Measurements from ENCODE around the gene ARL13B.
"Not testable (repeated sequence)": the region's sequence is repeated elsewhere in the genome, so short reads cannot be mapped to it uniquely, and the experiment has no call there.

Gene ARL13B

GRCh38 chr3:94062513-94063404 lies 82.8 kb downstream of the ARL13B start, which contains the start of the genes DHFR2 and NSUN3:
Gene DHFR2 (minus strand): TSS chr3:94062916. CDS start chr3:94061511, 1,405 bp downstream.
Gene NSUN3 (plus strand): TSS chr3:94063061. CDS start chr3:94063127, 66 bp downstream.
- Mint-ChIP-seq H3K4me3 (peak within 1 kb of the TSS; percentile 94), H3K36me3 (ENCODE audit: low read depth) (peaks cover 50% of the 10 kb centered on the region), H3K27ac (peak within 1 kb of the TSS; percentile 100), H3K27me3 (no peaks in the 10 kb centered on the region), H3K9me3 (peaks cover 11% of the 10 kb centered on the region), H3K4me1 (ENCODE audit: low read depth) (peaks cover 42% of the 10 kb centered on the region)
- intact Hi-C loops (cut with micrococcal nuclease) = loop anchor here (1.0 kb wide), 1 partner anchor 82 kb away; the partner anchor contains the start of gene ARL13B

- H3K9me3 Mint-ChIP-seq = peaks cover 11% of the 10 kb centered on the region
Observed at GRCh38 chr3:94063496-94064119, 83.7 kb downstream of the ARL13B start.

GRCh38 chr3:94064243-94064860 lies 84.4 kb downstream of the ARL13B start:
- intact Hi-C loops (cut with micrococcal nuclease) = no loop called here
- Mint-ChIP-seq H3K36me3 (ENCODE audit: low read depth) (peaks cover 51% of the 10 kb centered on the region), H3K27me3 (no peaks in the 10 kb centered on the region), H3K4me3 (peak overlapping the region; percentile 94), H3K4me1 (ENCODE audit: low read depth) (peaks cover 42% of the 10 kb centered on the region), H3K9me3 (peaks cover 11% of the 10 kb centered on the region), H3K27ac (peak overlapping the region; percentile 100)

More at GRCh38 chr3:94063496-94064119, 83.7 kb downstream of the ARL13B start:
- Mint-ChIP-seq H3K27ac (peak overlapping the region; percentile 100), H3K4me1 (ENCODE audit: low read depth) (peaks cover 42% of the 10 kb centered on the region), H3K36me3 (ENCODE audit: low read depth) (peaks cover 55% of the 10 kb centered on the region), H3K4me3 (peak overlapping the region; percentile 94), H3K27me3 (no peaks in the 10 kb centered on the region)
- intact Hi-C loops (cut with micrococcal nuclease) = no loop called here

DNA sequence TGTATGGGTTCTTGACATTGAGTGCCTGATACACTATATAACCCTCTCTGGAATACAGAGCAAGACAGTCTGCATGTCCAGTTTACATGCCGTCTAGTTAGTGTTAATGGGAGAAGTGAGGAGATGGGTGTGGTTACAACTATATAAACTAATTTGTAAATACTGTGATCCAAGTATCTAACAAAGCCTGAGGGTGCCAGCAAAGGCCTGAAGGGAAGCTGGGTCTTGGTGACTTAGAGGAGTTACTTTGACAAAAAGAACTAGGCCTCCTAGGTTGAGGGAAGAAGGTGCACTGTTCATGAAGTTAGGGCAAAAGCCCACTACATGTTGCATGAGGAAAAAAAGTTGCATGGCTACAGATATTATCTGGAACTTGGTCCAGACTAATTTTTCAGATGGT lies 85.2 kb downstream of the ARL13B start:
- peaks cover 42% of the 10 kb centered on the region for H3K4me1 Mint-ChIP-seq (ENCODE audit: low read depth)
- H3K9me3 Mint-ChIP-seq = peaks cover 11% of the 10 kb centered on the region
- H3K36me3 Mint-ChIP-seq (ENCODE audit: low read depth) = peaks cover 46% of the 10 kb centered on the region
- no peaks in the 10 kb centered on the region for H3K27me3 Mint-ChIP-seq
- peak overlapping the region; percentile 40 for H3K4me3 Mint-ChIP-seq
- intact Hi-C loops (cut with micrococcal nuclease) = no loop called here
- peak overlapping the region; percentile 100 for H3K27ac Mint-ChIP-seq

DNA sequence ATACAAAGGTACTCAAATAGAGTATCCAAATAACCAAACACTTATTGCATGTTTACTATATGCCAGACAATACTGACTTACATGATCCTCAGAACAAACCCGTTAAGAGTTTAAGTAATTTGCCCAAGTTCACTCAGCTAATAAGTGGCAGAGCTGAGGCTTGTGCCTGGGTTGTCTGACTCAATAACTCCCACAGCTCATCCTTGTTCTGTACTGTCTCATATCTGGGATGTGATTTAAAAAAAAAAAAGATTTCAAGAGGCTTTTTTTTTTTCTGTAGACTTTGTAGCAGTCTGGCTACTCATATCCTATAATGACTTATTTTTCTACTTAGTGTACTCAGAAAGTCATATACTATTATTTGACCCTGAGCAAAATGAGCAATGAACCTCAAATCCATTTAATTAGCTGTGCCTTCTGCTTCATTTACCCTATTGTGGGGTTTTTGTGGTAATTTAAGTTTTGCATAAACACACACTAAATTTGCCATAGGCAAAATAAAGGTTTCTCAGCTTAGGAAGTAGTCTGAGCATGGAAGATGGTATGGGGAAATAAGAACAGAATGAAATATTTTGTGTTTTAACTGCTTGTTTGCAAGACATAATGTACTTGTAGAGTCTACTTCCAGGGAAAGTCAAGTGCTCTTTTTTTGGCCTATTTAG lies 86.0 kb downstream of the ARL13B start:
- no peak overlapping the region for H3K4me3 Mint-ChIP-seq
- no peak overlapping the region for H3K27ac Mint-ChIP-seq
- H3K4me1 Mint-ChIP-seq (ENCODE audit: low read depth) = peaks cover 42% of the 10 kb centered on the region
- H3K9me3 Mint-ChIP-seq = peaks cover 11% of the 10 kb centered on the region
- peaks cover 44% of the 10 kb centered on the region for H3K36me3 Mint-ChIP-seq (ENCODE audit: low read depth)
- no peaks in the 10 kb centered on the region for H3K27me3 Mint-ChIP-seq
- intact Hi-C loops (cut with micrococcal nuclease) = no loop called here

DNA sequence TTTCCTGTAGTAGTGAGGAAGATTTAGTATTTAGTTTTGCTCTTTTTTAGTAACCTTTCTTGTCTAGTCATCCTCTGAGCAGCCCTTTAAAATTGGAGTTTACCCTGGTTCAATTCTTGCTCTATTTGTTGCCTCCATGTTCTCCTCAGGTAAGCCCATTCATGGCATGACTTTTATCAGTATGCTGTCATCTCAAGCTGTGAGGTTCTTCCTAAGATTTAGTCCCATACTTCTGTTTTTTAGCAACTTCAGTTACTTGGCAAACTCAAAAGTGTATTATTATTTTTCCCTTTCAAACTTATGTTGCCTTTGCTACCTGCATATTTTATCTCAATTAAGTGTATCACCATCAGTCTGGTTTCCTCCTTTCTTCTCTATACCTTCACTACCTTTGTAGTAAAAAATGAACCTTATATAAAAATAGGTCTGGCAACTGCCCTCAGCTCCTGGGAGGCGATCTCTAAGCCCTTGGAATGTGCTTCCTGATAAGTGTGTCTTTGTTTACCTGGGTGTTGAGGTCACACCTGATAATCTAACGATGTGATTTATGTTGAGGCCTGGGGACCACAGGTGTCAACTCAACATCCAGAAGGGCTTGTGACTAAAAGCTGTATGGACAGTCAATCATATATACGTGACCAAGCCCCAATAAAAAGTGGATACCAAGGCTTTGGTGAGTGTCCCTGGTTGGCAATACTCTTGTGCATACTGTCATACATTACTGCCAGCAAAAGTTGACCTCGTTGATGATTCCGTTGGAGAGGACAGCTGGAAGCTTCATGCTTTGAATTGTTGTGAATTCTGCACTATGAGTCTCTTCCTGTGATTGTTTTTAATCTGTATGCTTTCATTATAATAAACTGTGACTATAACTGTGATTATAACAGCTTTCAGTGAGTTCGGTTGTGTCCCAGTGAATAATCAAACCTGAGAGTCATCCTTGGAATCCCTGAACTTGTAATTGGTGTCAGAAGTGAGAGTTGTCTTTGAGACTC lies 86.8 kb downstream of the ARL13B start:
- Mint-ChIP-seq H3K27me3 (no peaks in the 10 kb centered on the region), H3K4me1 (ENCODE audit: low read depth) (peaks cover 42% of the 10 kb centered on the region), H3K36me3 (ENCODE audit: low read depth) (peaks cover 50% of the 10 kb centered on the region), H3K9me3 (peaks cover 11% of the 10 kb centered on the region), H3K4me3 (no peak overlapping the region), H3K27ac (no peak overlapping the region)
- intact Hi-C loops (cut with micrococcal nuclease) = no loop called here

DNA sequence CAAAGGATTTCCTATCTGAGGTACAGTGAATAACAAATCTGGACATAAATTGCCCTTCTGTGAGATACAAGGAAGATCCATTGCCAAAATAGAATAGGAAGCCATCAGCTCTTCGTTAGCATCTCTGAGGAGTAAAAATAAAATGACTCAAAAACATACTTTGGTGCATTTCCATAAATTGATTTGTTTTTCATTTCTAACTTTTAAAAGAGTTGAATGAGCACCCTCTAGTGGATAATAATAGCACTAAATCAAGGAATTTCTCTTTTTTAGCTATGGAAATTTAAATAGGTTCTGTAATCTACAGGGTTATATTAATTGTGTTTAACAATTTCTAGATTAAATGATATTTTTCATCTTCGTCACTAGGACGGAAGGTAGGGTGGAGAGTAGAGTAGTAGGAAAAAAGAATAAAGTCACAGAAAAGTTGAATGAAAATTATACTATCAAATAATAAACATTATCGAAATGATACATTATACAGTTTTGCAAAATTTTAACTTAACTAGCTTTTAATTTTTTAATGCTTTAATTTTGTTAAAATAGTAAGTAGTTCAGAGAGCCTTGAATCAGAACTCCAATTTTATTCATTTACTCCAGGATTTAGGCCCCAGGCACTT lies 89.3 kb downstream of the ARL13B start:
- Mint-ChIP-seq H3K27ac (no peak overlapping the region), H3K36me3 (ENCODE audit: low read depth) (peaks cover 58% of the 10 kb centered on the region)
- intact Hi-C loops (cut with micrococcal nuclease) = loop anchor here (1.0 kb wide), 1 partner anchor 65 kb away; no protein-coding TSS in a partner anchor

DNA sequence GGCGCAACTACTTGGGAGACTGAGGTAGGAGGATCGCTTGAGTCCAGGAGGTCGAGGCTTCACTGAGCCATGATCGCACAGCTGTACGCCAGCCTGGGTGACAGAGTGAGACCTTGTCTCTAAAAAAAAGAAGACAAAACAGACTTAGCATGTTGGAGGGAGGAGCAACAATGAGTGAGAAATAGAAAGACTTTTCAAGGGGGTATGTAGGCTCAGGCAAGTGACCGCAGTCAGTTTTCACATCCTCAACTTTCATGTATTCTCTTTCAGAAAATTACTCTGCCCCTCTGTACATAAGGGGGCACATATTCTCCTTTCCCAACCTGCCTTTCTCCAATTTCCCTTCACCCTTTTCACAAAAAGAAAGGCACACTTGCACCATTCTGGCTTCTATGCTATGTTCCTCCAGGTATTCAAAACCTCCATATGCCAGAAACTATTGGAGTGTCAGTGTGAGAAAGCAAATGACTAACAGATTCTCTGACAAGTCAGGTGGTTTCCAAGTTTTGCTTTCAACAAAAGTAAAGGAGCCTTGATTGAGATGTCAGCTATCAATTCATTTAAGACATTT lies 90.5 kb downstream of the ARL13B start:
- Mint-ChIP-seq H3K9me3 (peaks cover 19% of the 10 kb centered on the region), H3K4me3 (no peak overlapping the region), H3K4me1 (ENCODE audit: low read depth) (peaks cover 54% of the 10 kb centered on the region), H3K36me3 (ENCODE audit: low read depth) (peaks cover 65% of the 10 kb centered on the region), H3K27me3 (no peaks in the 10 kb centered on the region), H3K27ac (no peak overlapping the region)
- intact Hi-C loops (cut with micrococcal nuclease) = no loop called here

More for the DNA sequence above, 89.3 kb downstream of the ARL13B start:
- Mint-ChIP-seq H3K9me3 (peaks cover 19% of the 10 kb centered on the region), H3K4me1 (ENCODE audit: low read depth) (peaks cover 55% of the 10 kb centered on the region), H3K4me3 (no peak overlapping the region), H3K27me3 (no peaks in the 10 kb centered on the region)

- intact Hi-C loops (cut with micrococcal nuclease) = no loop called here
- H3K27me3 Mint-ChIP-seq = no peaks in the 10 kb centered on the region
Observed at GRCh38 chr3:94071713-94072284, 91.8 kb downstream of the ARL13B start.

DNA sequence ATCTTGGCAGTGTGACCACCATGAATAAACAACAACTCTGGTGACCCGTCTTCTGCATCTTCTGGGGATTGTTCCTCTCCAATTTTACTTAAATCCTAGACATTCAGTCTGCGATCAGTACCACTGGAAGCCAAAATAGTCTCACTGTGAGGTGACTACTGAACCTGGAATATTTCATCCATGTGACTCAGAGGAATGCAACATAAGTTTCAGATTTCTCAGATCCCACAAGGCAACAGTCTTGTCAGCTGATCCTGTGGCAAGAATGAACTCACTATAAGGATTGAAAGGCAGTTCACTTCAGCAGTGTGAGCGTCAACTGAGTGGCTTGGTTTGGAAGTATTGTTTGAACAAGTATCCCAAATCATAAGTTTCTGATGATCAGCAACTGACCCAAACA lies 96.1 kb downstream of the ARL13B start:
- H3K27ac Mint-ChIP-seq = no peak overlapping the region
- peaks cover 9% of the 10 kb centered on the region for H3K9me3 Mint-ChIP-seq
- no peaks in the 10 kb centered on the region for H3K27me3 Mint-ChIP-seq
- peaks cover 65% of the 10 kb centered on the region for H3K4me1 Mint-ChIP-seq (ENCODE audit: low read depth)
- intact Hi-C loops (cut with micrococcal nuclease) = no loop called here
- H3K36me3 Mint-ChIP-seq (ENCODE audit: low read depth) = peaks cover 74% of the 10 kb centered on the region
- no peak overlapping the region for H3K4me3 Mint-ChIP-seq

More at GRCh38 chr3:94071713-94072284, 91.8 kb downstream of the ARL13B start:
- no peak overlapping the region for H3K4me3 Mint-ChIP-seq
- H3K9me3 Mint-ChIP-seq = peaks cover 18% of the 10 kb centered on the region
- H3K4me1 Mint-ChIP-seq (ENCODE audit: low read depth) = peaks cover 44% of the 10 kb centered on the region
- peaks cover 72% of the 10 kb centered on the region for H3K36me3 Mint-ChIP-seq (ENCODE audit: low read depth)
- H3K27ac Mint-ChIP-seq = no peak overlapping the region

- intact Hi-C loops (cut with micrococcal nuclease); H3K9me3 Mint-ChIP-seq; H3K4me3 Mint-ChIP-seq; H3K27me3 Mint-ChIP-seq: not testable (repeated sequence)
- H3K36me3 Mint-ChIP-seq (ENCODE audit: low read depth) = peaks cover 77% of the 10 kb centered on the region
- H3K27ac Mint-ChIP-seq = peak overlapping the region; percentile 63
- H3K4me1 Mint-ChIP-seq (ENCODE audit: low read depth) = peaks cover 40% of the 10 kb centered on the region
Observed at GRCh38 chr3:94080552-94080951, 100.6 kb downstream of the ARL13B start.

GRCh38 chr3:94081884-94082283 lies 101.9 kb downstream of the ARL13B start:
- no peaks in the 10 kb centered on the region for H3K9me3 Mint-ChIP-seq
- H3K27ac Mint-ChIP-seq = no peak overlapping the region
- intact Hi-C loops (cut with micrococcal nuclease) = no loop called here
- H3K27me3 Mint-ChIP-seq = no peaks in the 10 kb centered on the region
- H3K36me3 Mint-ChIP-seq (ENCODE audit: low read depth) = peaks cover 72% of the 10 kb centered on the region
- peaks cover 40% of the 10 kb centered on the region for H3K4me1 Mint-ChIP-seq (ENCODE audit: low read depth)
- H3K4me3 Mint-ChIP-seq = no peak overlapping the region
